Spinal cord (tissue), 10 donors: Measurements from ENCODE around the gene STT3B. TPM values are rescaled to one million over a fixed set of nuclear protein-coding genes. Genes with fewer than 3 reads are reported as not detected.

Experiments used
- DNase-seq, 6 donors: peaks; one replicate each; pipeline versions ENCODE4 v3.0.0 to v3.0.0-alpha.2; 2013 to 2015; ENCODE audit warnings: low spot score in 6 of 6, low read depth in 4 of 6
- H3K27ac ChIP-seq: one replicate; pipeline ENCODE4 v1.5.1; 2013; ENCODE audit warnings: low read depth, low read length, control low read depth
- H3K27me3 ChIP-seq: one replicate; pipeline ENCODE4 v1.6.1; 2013; ENCODE audit warnings: low read length; ENCODE audit not compliant: control insufficient read depth, insufficient read depth
- H3K36me3 ChIP-seq: one replicate; pipeline ENCODE4 v1.6.1; 2013; ENCODE audit warnings: low read length; ENCODE audit not compliant: control insufficient read depth, insufficient read depth
- H3K4me1 ChIP-seq: one replicate; pipeline ENCODE4 v1.6.1; 2013; ENCODE audit warnings: low read length; ENCODE audit not compliant: control insufficient read depth, insufficient read depth
- H3K4me3 ChIP-seq: one replicate; pipeline ENCODE4 v1.5.1; 2013; ENCODE audit warnings: low read depth, low read length, control low read depth
- H3K9me3 ChIP-seq: one replicate; pipeline ENCODE4 v1.6.1; 2013; ENCODE audit warnings: low read length; ENCODE audit not compliant: control insufficient read depth, insufficient read depth
- WGBS: methylation state at CpG from one replicate; pipeline ENCODE4 v1.1.5; 2013; ENCODE audit warnings: missing lambda C conversion rate; ENCODE audit not compliant: insufficient coverage; 5-methylcytosine and 5-hydroxymethylcytosine counted together
- polyA plus RNA-seq, 2 donors: library from polyadenylated mRNA; unstranded; fragments of 120-200 nt; gene quantifications; one replicate each; pipeline ENCODE4 v1.2.1, GENCODE V29; 2013; ENCODE audit not compliant: insufficient read length in 2 of 2
- total RNA-seq, 2 donors: library from RNA; depleted of rRNA in 1 of 2; stranded (reverse); fragments of 120-200 nt in 1 of 2; fragments of >200 nt in 1 of 2; gene quantifications; one replicate each; pipeline versions ENCODE4 v1.2.3 to v1.2.4, GENCODE V29; 2013 to 2014
- donor health status: healthy.

STT3B gene
- total and polyA plus RNA-seq, 4 donors: 93.7 to 196 (median 126) TPM

GRCh38 chr3:31514570-31514969 is 18.2 kb upstream of the STT3B start:
- H3K9me3 ChIP-seq: no peaks in the 10 kb centered on the region
- no peaks in the 10 kb centered on the region for H3K36me3 ChIP-seq
- 100% methylated on average over 4 of the region's 5 CpGs for WGBS
- DNase-seq: no peak
- no peaks in the 10 kb centered on the region for H3K4me1 ChIP-seq
- no peak overlapping the region for H3K4me3 ChIP-seq
- H3K27me3 ChIP-seq: no peaks in the 10 kb centered on the region
- no peak overlapping the region for H3K27ac ChIP-seq

- Histone ChIP-seq H3K9me3 (no peaks in the 10 kb centered on the region), H3K4me1 (no peaks in the 10 kb centered on the region), H3K27me3 (no peaks in the 10 kb centered on the region), H3K27ac (no peak overlapping the region), H3K36me3 (no peaks in the 10 kb centered on the region), H3K4me3 (no peak overlapping the region)
- no peak for DNase-seq
- WGBS: 100% methylated on average over 1 of the region's 2 CpGs
Measured at GRCh38 chr3:31515486-31516284, 17.0 kb upstream of the STT3B start.

- Histone ChIP-seq H3K4me3 (no peak overlapping the region), H3K27ac (no peak overlapping the region), H3K9me3 (no peaks in the 10 kb centered on the region), H3K36me3 (no peaks in the 10 kb centered on the region), H3K4me1 (no peaks in the 10 kb centered on the region), H3K27me3 (no peaks in the 10 kb centered on the region)
- 76% methylated on average over 2 of the region's 3 CpGs for WGBS
- no peak for DNase-seq
Measured at GRCh38 chr3:31516757-31517156, 16.0 kb upstream of the STT3B start.

GRCh38 chr3:31521468-31521867 is 11.3 kb upstream of the STT3B start:
- no peak for DNase-seq
- WGBS: 100% methylated on average over 1 of the region's 2 CpGs

GRCh38 chr3:31522152-31522551 is 10.6 kb upstream of the STT3B start:
- no peak for DNase-seq
- no peak overlapping the region for H3K27ac ChIP-seq
- H3K4me3 ChIP-seq: no peak overlapping the region
- WGBS: 60% methylated on average over 1 of the region's 1 CpG
- H3K27me3 ChIP-seq: no peaks in the 10 kb centered on the region
- no peaks in the 10 kb centered on the region for H3K9me3 ChIP-seq
- no peaks in the 10 kb centered on the region for H3K4me1 ChIP-seq
- no peaks in the 10 kb centered on the region for H3K36me3 ChIP-seq

More at GRCh38 chr3:31521468-31521867, 11.3 kb upstream of the STT3B start:
- no peaks in the 10 kb centered on the region for H3K27me3 ChIP-seq
- H3K9me3 ChIP-seq: no peaks in the 10 kb centered on the region
- no peaks in the 10 kb centered on the region for H3K36me3 ChIP-seq
- H3K4me3 ChIP-seq: no peak overlapping the region
- H3K27ac ChIP-seq: no peak overlapping the region
- no peaks in the 10 kb centered on the region for H3K4me1 ChIP-seq

GRCh38 chr3:31523543-31523942 is 9.2 kb upstream of the STT3B start:
- H3K9me3 ChIP-seq: no peaks in the 10 kb centered on the region
- no peak for DNase-seq
- H3K4me3 ChIP-seq: no peak overlapping the region
- no peaks in the 10 kb centered on the region for H3K36me3 ChIP-seq
- WGBS: no CpG with 5 or more reads among the region's 1 CpG
- H3K4me1 ChIP-seq: no peaks in the 10 kb centered on the region
- no peak overlapping the region for H3K27ac ChIP-seq
- H3K27me3 ChIP-seq: no peaks in the 10 kb centered on the region

GRCh38 chr3:31525532-31525931 is 7.2 kb upstream of the STT3B start:
- DNase-seq: no peak
- Histone ChIP-seq H3K36me3 (no peaks in the 10 kb centered on the region), H3K4me1 (no peaks in the 10 kb centered on the region), H3K27me3 (no peaks in the 10 kb centered on the region), H3K9me3 (no peaks in the 10 kb centered on the region), H3K27ac (no peak overlapping the region), H3K4me3 (no peak overlapping the region)

- no CpG with 5 or more reads among the region's 1 CpG for WGBS
- no peaks in the 10 kb centered on the region for H3K27me3 ChIP-seq
- H3K27ac ChIP-seq: no peak overlapping the region
- H3K4me3 ChIP-seq: no peak overlapping the region
- no peaks in the 10 kb centered on the region for H3K36me3 ChIP-seq
- H3K9me3 ChIP-seq: no peaks in the 10 kb centered on the region
- no peaks in the 10 kb centered on the region for H3K4me1 ChIP-seq
- no peak for DNase-seq
Measured at GRCh38 chr3:31529421-31529820, 3.3 kb upstream of the STT3B start.

GRCh38 chr3:31530039-31530959 is 2.4 kb upstream of the STT3B start:
- Histone ChIP-seq H3K27ac (no peak overlapping the region), H3K4me3 (no peak overlapping the region), H3K4me1 (peaks cover 1% of the 10 kb centered on the region), H3K9me3 (no peaks in the 10 kb centered on the region), H3K36me3 (no peaks in the 10 kb centered on the region), H3K27me3 (no peaks in the 10 kb centered on the region)
- 99% methylated on average over 7 of the region's 11 CpGs for WGBS
- no peak for DNase-seq
